HepG2 (cell line): Measurements from ENCODE around the gene APOL4. TPM values are rescaled to one million over a fixed set of nuclear protein-coding genes. Genes with fewer than 3 reads are reported as not detected.

ENCODE experiments used
- ARHGAP35 ChIP-seq: sonication (generic); formaldehyde crosslinking; IDR thresholded peaks from 2 replicates; pipeline ENCODE4 v1.9.0; 2022; ENCODE audit warnings: mild to moderate bottlenecking, inconsistent platforms, moderate library complexity, missing genetic modification reagents, borderline replicate concordance
- CEBPB ChIP-seq: IDR thresholded peaks from 2 replicates; pipeline ENCODE4 v1.6.1; 2011; ENCODE audit warnings: low read depth, low read length, improper control_type of control experiment, borderline replicate concordance
- HNF4A ChIP-seq: sonication (generic); formaldehyde crosslinking; IDR thresholded peaks from 2 replicates; pipeline ENCODE4 v1.4.0; 2020; ENCODE audit warnings: missing genetic modification reagents
- POGZ ChIP-seq: sonication (generic); formaldehyde crosslinking; IDR thresholded peaks from 2 replicates; pipeline ENCODE4 v1.4.0; 2020; ENCODE audit warnings: mild to moderate bottlenecking, missing genetic modification reagents
- UBTF ChIP-seq: sonication (generic); formaldehyde crosslinking; IDR thresholded peaks from 2 replicates; pipeline ENCODE4 v1.4.0; 2020; ENCODE audit warnings: mild to moderate bottlenecking, missing genetic modification reagents
- ZNF205 ChIP-seq: IDR thresholded peaks from 2 replicates; pipeline ENCODE4 v1.6.1; 2018; ENCODE audit warnings: missing biosample characterization, missing genetic modification reagents
- ZNF350 ChIP-seq: sonication (generic); formaldehyde crosslinking; IDR thresholded peaks from 2 replicates; pipeline ENCODE4 v1.4.0; 2020; ENCODE audit warnings: mild to moderate bottlenecking, low read depth, missing genetic modification reagents, borderline replicate concordance
- ZNF766 ChIP-seq: sonication (generic); formaldehyde crosslinking; IDR thresholded peaks from 2 replicates; pipeline ENCODE4 v1.5.0; 2020; ENCODE audit warnings: missing genetic modification reagents, borderline replicate concordance
- polyA plus RNA-seq, 8 experiments: library from polyadenylated mRNA; depleted of rRNA in 3 of 8; stranded (reverse) in 7 of 8; unstranded in 1 of 8; fragments of >200 nt; fragmentation: Illumina TruSeq in 4 of 8; extraction: Trizol in 4 of 8; gene quantifications; 2 replicates each; pipeline versions ENCODE4 v1.2.1 to v1.2.3, GENCODE V29; 2011 to 2016; ENCODE audit warnings: low read depth in 4 of 8, missing spikeins in 1 of 8, mixed read lengths in 1 of 8; ENCODE audit not compliant: insufficient read depth in 1 of 8
- total RNA-seq, 5 experiments: library from RNA; depleted of rRNA; stranded (reverse); fragments of >200 nt; fragmentation: Illumina TruSeq; extraction: Trizol; gene quantifications; 2 replicates each; pipeline ENCODE4 v1.2.3, GENCODE V29; 2016; ENCODE audit warnings: low read depth in 1 of 5
- TF ChIP-seq, protein P1 (sequence below): sonication (generic); formaldehyde crosslinking; IDR thresholded peaks from 2 replicates; pipeline ENCODE4 v1.9.0; 2021; ENCODE audit warnings: missing genetic modification reagents, borderline replicate concordance
- TF ChIP-seq, protein P2 (sequence below): sonication (generic); formaldehyde crosslinking; IDR thresholded peaks from 2 replicates; pipeline ENCODE4 v1.5.1; 2020; ENCODE audit warnings: missing genetic modification reagents, mild to moderate bottlenecking, borderline replicate concordance
- TF ChIP-seq, protein P3 (sequence below): sonication (generic); formaldehyde crosslinking; conservative IDR thresholded peaks from 2 replicates; pipeline ENCODE4 v1.5.0; 2020; ENCODE audit warnings: missing genetic modification reagents

APOL4 gene
- total and polyA plus RNA-seq, 2 of the 13 experiments (the other 11 are each of a cell fraction or from before 2014, with no cell fraction given): 0.77 to 2.8 TPM

DNA sequence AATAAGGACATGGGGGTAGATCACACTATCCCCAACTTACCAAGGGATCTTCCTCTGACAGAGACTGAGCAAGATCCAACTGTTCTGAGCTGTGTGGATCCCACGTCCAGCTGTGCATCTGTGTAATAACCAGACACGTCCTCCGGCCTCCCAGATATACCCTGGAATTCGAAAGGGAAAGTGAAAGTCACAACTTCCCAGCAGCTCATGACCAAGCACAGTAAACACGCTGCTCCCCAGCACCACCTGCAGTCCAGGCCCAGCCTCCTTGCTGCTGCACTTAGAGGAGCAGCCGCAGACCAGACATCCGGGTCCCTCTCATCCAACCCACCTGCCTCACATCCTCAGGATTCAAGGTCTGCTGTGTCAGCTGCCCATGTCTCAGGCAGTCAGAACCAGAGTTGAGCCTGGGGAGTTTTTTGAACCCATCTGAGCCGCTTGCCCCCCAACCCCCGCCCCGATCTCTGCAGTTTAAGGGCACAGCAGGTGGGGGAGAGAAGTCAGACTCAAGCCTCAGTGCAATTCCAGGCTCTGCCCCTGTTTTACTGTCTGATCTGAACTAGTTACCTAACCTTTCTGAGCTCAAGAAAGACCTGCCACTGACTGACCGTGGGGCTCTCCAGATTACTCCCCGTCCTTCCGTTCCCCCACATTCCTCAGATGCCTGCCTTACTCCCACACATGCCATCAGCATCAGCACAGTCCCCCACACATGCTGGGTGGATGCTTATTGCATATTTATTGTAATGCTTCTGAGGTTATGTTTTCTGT, 38.0 kb upstream of the APOL4 start, which contains the start of gene APOL2 (continued):
- TF ChIP-seq HNF4A (CRISPR knock-in tag) (peak; percentile 50; the same call in 1 of the 2 replicates), ZNF205 (CRISPR knock-in tag) (no peak), ZNF350 (CRISPR knock-in tag) (no peak; the same call in 1 of the 2 replicates), UBTF (CRISPR knock-in tag) (0 out of 2 replicates have a peak, but pooled peaks have one; percentile 29), CEBPB (no peak), POGZ (CRISPR knock-in tag) (peak; percentile 53; the same call in 1 of the 2 replicates), ZNF766 (CRISPR knock-in tag) (peak; percentile 89), ARHGAP35 (CRISPR knock-in tag) (no peak)
- TF ChIP-seq, protein P1, sequence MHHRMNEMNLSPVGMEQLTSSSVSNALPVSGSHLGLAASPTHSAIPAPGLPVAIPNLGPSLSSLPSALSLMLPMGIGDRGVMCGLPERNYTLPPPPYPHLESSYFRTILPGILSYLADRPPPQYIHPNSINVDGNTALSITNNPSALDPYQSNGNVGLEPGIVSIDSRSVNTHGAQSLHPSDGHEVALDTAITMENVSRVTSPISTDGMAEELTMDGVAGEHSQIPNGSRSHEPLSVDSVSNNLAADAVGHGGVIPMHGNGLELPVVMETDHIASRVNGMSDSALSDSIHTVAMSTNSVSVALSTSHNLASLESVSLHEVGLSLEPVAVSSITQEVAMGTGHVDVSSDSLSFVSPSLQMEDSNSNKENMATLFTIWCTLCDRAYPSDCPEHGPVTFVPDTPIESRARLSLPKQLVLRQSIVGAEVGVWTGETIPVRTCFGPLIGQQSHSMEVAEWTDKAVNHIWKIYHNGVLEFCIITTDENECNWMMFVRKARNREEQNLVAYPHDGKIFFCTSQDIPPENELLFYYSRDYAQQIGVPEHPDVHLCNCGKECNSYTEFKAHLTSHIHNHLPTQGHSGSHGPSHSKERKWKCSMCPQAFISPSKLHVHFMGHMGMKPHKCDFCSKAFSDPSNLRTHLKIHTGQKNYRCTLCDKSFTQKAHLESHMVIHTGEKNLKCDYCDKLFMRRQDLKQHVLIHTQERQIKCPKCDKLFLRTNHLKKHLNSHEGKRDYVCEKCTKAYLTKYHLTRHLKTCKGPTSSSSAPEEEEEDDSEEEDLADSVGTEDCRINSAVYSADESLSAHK: no peak
- TF ChIP-seq, protein P2, sequence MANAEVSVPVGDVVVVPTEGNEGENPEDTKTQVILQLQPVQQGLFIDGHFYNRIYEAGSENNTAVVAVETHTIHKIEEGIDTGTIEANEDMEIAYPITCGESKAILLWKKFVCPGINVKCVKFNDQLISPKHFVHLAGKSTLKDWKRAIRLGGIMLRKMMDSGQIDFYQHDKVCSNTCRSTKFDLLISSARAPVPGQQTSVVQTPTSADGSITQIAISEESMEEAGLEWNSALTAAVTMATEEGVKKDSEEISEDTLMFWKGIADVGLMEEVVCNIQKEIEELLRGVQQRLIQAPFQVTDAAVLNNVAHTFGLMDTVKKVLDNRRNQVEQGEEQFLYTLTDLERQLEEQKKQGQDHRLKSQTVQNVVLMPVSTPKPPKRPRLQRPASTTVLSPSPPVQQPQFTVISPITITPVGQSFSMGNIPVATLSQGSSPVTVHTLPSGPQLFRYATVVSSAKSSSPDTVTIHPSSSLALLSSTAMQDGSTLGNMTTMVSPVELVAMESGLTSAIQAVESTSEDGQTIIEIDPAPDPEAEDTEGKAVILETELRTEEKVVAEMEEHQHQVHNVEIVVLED (CRISPR knock-in tag): no peak
- TF ChIP-seq, protein P3, sequence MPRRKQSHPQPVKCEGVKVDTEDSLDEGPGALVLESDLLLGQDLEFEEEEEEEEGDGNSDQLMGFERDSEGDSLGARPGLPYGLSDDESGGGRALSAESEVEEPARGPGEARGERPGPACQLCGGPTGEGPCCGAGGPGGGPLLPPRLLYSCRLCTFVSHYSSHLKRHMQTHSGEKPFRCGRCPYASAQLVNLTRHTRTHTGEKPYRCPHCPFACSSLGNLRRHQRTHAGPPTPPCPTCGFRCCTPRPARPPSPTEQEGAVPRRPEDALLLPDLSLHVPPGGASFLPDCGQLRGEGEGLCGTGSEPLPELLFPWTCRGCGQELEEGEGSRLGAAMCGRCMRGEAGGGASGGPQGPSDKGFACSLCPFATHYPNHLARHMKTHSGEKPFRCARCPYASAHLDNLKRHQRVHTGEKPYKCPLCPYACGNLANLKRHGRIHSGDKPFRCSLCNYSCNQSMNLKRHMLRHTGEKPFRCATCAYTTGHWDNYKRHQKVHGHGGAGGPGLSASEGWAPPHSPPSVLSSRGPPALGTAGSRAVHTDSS (CRISPR knock-in tag): no peak
